Thoracic aorta (tissue), 2 donors: ENCODE data around the gene ALKBH8. TPM values are rescaled to one million over a fixed set of nuclear protein-coding genes. Genes with fewer than 3 reads are reported as not detected.
"Not testable (repeated sequence)": the region's sequence is repeated elsewhere in the genome, so short reads cannot be mapped to it uniquely, and the experiment has no call there.

Experiments
- ATAC-seq: fragments of 150-250 bp; one replicate; pipeline ENCODE4 v1.8.0; 2017; ENCODE audit warnings: low read depth; ENCODE audit not compliant: insufficient number of reproducible peaks, low FRiP score
- DNase-seq: peaks from one replicate; pipeline ENCODE4 v3.0.0-alpha.2; 2020; ENCODE audit warnings: low spot score
- H3K27ac ChIP-seq, 2 donors: fragments of 200-600 bp; sonication (generic); 1 replicate in 1 of 2; 2 replicates in 1 of 2; pipeline ENCODE4 v1.5.1; 2016; ENCODE audit warnings: mild to moderate bottlenecking in 2 of 2, moderate library complexity in 2 of 2
- H3K27me3 ChIP-seq: fragments of 200-600 bp; sonication (generic); replicated peaks from 2 replicates; pipeline ENCODE4 v1.6.0; 2016; ENCODE audit warnings: mild to moderate bottlenecking; ENCODE audit not compliant: insufficient read depth
- H3K36me3 ChIP-seq: fragments of 200-600 bp; sonication (generic); one replicate; pipeline ENCODE4 v1.5.1; 2016
- H3K4me1 ChIP-seq, 2 donors: fragments of 200-600 bp; sonication (generic); 1 replicate in 1 of 2; 2 replicates in 1 of 2; pipeline versions ENCODE4 v1.5.1 to v1.6.0; 2016; ENCODE audit warnings: low read depth in 2 of 2, mild to moderate bottlenecking in 1 of 2; ENCODE audit not compliant: control insufficient read depth in 1 of 2
- H3K4me3 ChIP-seq: fragments of 200-600 bp; sonication (generic); 2 replicates; pipeline ENCODE4 v1.5.1; 2016; ENCODE audit warnings: mild to moderate bottlenecking
- H3K9me3 ChIP-seq: fragments of 200-600 bp; sonication (generic); 2 replicates; pipeline ENCODE4 v1.5.1; 2016
- CTCF ChIP-seq: fragments of 200-600 bp; sonication (generic); IDR thresholded peaks from one replicate; pipeline ENCODE4 v1.5.1; 2019; ENCODE audit warnings: antibody characterized with exemption
- total RNA-seq, 2 donors: library from RNA; depleted of rRNA; stranded (reverse); fragments of >200 nt; gene quantifications; one replicate each; pipeline versions ENCODE4 v1.1.0 to v1.2.3, GENCODE V29; 2016

ALKBH8 gene
- total RNA-seq, 2 donors from 2014 or later, result 10.6 to 16.8 TPM

GRCh38 chr11:107576497-107577345 is 11.2 kb upstream of the ALKBH8 start:
- H3K36me3 ChIP-seq, DNase-seq, H3K27me3 ChIP-seq, H3K4me1 ChIP-seq, H3K4me3 ChIP-seq, H3K9me3 ChIP-seq, H3K27ac ChIP-seq: not testable (repeated sequence)
- peak; percentile 55 for TF ChIP-seq CTCF
- peak; percentile 65 for ATAC-seq

GRCh38 chr11:107573438-107573837 is 7.9 kb upstream of the ALKBH8 start:
- Histone ChIP-seq H3K27ac (no peak overlapping the region), H3K4me1 (no peaks in the 10 kb centered on the region), H3K36me3 (no peaks in the 10 kb centered on the region), H3K4me3 (no peak overlapping the region), H3K27me3 (no peaks in the 10 kb centered on the region), H3K9me3 (no peaks in the 10 kb centered on the region)
- ATAC-seq, result no peak
- DNase-seq, result no peak
- no peak for TF ChIP-seq CTCF

- peaks cover 0 to under 1% of the 10 kb centered on the region in 2 donors for H3K4me1 ChIP-seq
Observed at GRCh38 chr11:107570015-107570414, 4.5 kb upstream of the ALKBH8 start.

GRCh38 chr11:107567739-107568335 is 2.3 kb upstream of the ALKBH8 start:
- no peaks in the 10 kb centered on the region for H3K27me3 ChIP-seq
- H3K27ac ChIP-seq, result no peak overlapping the region
- no peak for ATAC-seq
- peaks cover 9 to 21% of the 10 kb centered on the region in 2 donors for H3K4me1 ChIP-seq
- H3K4me3 ChIP-seq, result no peak overlapping the region
- no peak for TF ChIP-seq CTCF
- no peak for DNase-seq
- no peaks in the 10 kb centered on the region for H3K9me3 ChIP-seq
- no peaks in the 10 kb centered on the region for H3K36me3 ChIP-seq

More at GRCh38 chr11:107570015-107570414, 4.5 kb upstream of the ALKBH8 start:
- ATAC-seq (no peak), DNase-seq (no peak)
- Histone ChIP-seq H3K27ac (no peak overlapping the region), H3K27me3 (no peaks in the 10 kb centered on the region), H3K36me3 (no peaks in the 10 kb centered on the region), H3K4me3 (no peak overlapping the region), H3K9me3 (no peaks in the 10 kb centered on the region)
- TF ChIP-seq CTCF, result no peak

- no peaks in the 10 kb centered on the region for H3K27me3 ChIP-seq
- DNase-seq, result no peak
- no peak for TF ChIP-seq CTCF
- H3K27ac ChIP-seq, result no peak overlapping the region
- ATAC-seq, result no peak
- H3K36me3 ChIP-seq, result no peaks in the 10 kb centered on the region
- H3K9me3 ChIP-seq, result no peaks in the 10 kb centered on the region
- H3K4me3 ChIP-seq, result no peak overlapping the region
- peaks cover 9 to 21% of the 10 kb centered on the region in 2 donors for H3K4me1 ChIP-seq
Observed at GRCh38 chr11:107566569-107566968, 1.0 kb upstream of the ALKBH8 start.

- peaks cover 9 to 21% of the 10 kb centered on the region in 2 donors for H3K4me1 ChIP-seq
- not testable (repeated sequence) for H3K27me3 ChIP-seq, H3K36me3 ChIP-seq, ATAC-seq, DNase-seq, H3K9me3 ChIP-seq
- peak overlapping the region; percentile 65 to 70 for H3K27ac ChIP-seq
- H3K4me3 ChIP-seq, result peak overlapping the region; percentile 88
Observed at GRCh38 chr11:107565955-107566501, 493 bp upstream of the ALKBH8 start.
